Mesenchymal stem cell (in vitro differentiated cells and primary cell): ENCODE data around the gene EXOSC10.
A peak's percentile ranks its signal among the peaks of the same experiment; 100 is the strongest.
"Not testable (repeated sequence)": the region's sequence is repeated elsewhere in the genome, so short reads cannot be mapped to it uniquely, and the experiment has no call there.

Experiments used
- DNase-seq: peaks from one replicate; pipeline ENCODE4 v3.0.0-alpha.2; 2013
- H2AFZ ChIP-seq: one replicate; pipeline ENCODE4 v1.6.1; 2013; ENCODE audit warnings: low read depth, mild to moderate bottlenecking, control low read depth, inconsistent platforms, low read length, moderate library complexity
- H2AK5ac ChIP-seq: 2 replicates; pipeline ENCODE4 v1.6.1; 2013; ENCODE audit warnings: low read length, moderate library complexity, mild to moderate bottlenecking, inconsistent platforms; ENCODE audit not compliant: severe bottlenecking
- H2BK120ac ChIP-seq: one replicate; pipeline ENCODE4 v1.6.1; 2013; ENCODE audit warnings: low read depth, mild to moderate bottlenecking, inconsistent platforms, low read length, moderate library complexity
- H2BK12ac ChIP-seq, 2 experiments: one replicate each; pipeline ENCODE4 v1.6.1; 2013; ENCODE audit warnings: inconsistent platforms in 2 of 2, low read length in 2 of 2, mild to moderate bottlenecking in 2 of 2, moderate library complexity in 2 of 2, control low read depth in 1 of 2
- H2BK15ac ChIP-seq: one replicate; pipeline ENCODE4 v1.6.1; 2013; ENCODE audit warnings: mild to moderate bottlenecking, low read depth, inconsistent platforms; ENCODE audit not compliant: poor library complexity, severe bottlenecking
- H2BK5ac ChIP-seq: 2 replicates; pipeline ENCODE4 v1.6.1; 2013; ENCODE audit warnings: low read depth, mild to moderate bottlenecking, low read length, control low read depth, inconsistent platforms; ENCODE audit not compliant: poor library complexity, severe bottlenecking
- H3K14ac ChIP-seq, 2 experiments: one replicate each; pipeline ENCODE4 v1.6.1; 2013; ENCODE audit warnings: inconsistent platforms in 2 of 2, low read length in 2 of 2, control low read depth in 1 of 2, mild to moderate bottlenecking in 1 of 2, moderate library complexity in 1 of 2
- H3K18ac ChIP-seq, 2 experiments: one replicate each; pipeline ENCODE4 v1.6.1; 2013; ENCODE audit warnings: inconsistent platforms in 2 of 2, low read length in 2 of 2, control low read depth in 1 of 2, low read depth in 1 of 2, mild to moderate bottlenecking in 1 of 2
- H3K23ac ChIP-seq, 2 experiments: one replicate each; pipeline ENCODE4 v1.6.1; 2013; ENCODE audit warnings: inconsistent platforms in 2 of 2, low read length in 2 of 2, mild to moderate bottlenecking in 2 of 2, moderate library complexity in 2 of 2, control low read depth in 1 of 2
- H3K27ac ChIP-seq: 2 replicates; pipeline ENCODE4 v1.5.1; 2013; ENCODE audit warnings: mild to moderate bottlenecking, moderate library complexity, low read length, control low read depth, inconsistent platforms; ENCODE audit not compliant: poor library complexity, severe bottlenecking
- H3K27me3 ChIP-seq, 2 experiments: 2 replicates each; pipeline versions ENCODE4 v1.6.1 to v1.7.0; 2013; ENCODE audit warnings: low read length in 2 of 2, mild to moderate bottlenecking in 2 of 2, moderate library complexity in 2 of 2, control low read depth in 1 of 2, inconsistent platforms in 1 of 2; ENCODE audit not compliant: control insufficient read depth in 1 of 2, insufficient read depth in 1 of 2
- H3K36me3 ChIP-seq, 2 experiments: 2 replicates each; pipeline versions ENCODE4 v1.6.1 to v1.7.0; 2013; ENCODE audit warnings: low read length in 2 of 2, control low read depth in 1 of 2, inconsistent platforms in 1 of 2, low read depth in 1 of 2, mild to moderate bottlenecking in 1 of 2; ENCODE audit not compliant: insufficient read depth in 2 of 2, control insufficient read depth in 1 of 2
- H3K4ac ChIP-seq, 2 experiments: one replicate each; pipeline ENCODE4 v1.6.1; 2013; ENCODE audit warnings: inconsistent platforms in 2 of 2, low read length in 2 of 2, mild to moderate bottlenecking in 2 of 2, moderate library complexity in 2 of 2, control low read depth in 1 of 2, low read depth in 1 of 2
- H3K4me1 ChIP-seq: 2 replicates; pipeline ENCODE4 v1.6.1; 2013; ENCODE audit warnings: low read depth, low read length, control low read depth; ENCODE audit not compliant: control insufficient read depth, insufficient read depth
- H3K4me2 ChIP-seq: 2 replicates; pipeline ENCODE4 v1.6.1; 2013; ENCODE audit warnings: low read length, mild to moderate bottlenecking, inconsistent platforms; ENCODE audit not compliant: poor library complexity, severe bottlenecking
- H3K4me3 ChIP-seq, 2 experiments: 2 replicates each; pipeline versions ENCODE4 v1.5.1 to v1.7.0; 2013; ENCODE audit warnings: low read length in 2 of 2, mild to moderate bottlenecking in 2 of 2, control low read depth in 1 of 2, low read depth in 1 of 2; ENCODE audit not compliant: insufficient read depth in 1 of 2
- H3K79me1 ChIP-seq: replicated peaks from 2 replicates; pipeline ENCODE4 v1.6.1; 2013; ENCODE audit warnings: mild to moderate bottlenecking, control low read depth, low read length, inconsistent platforms; ENCODE audit not compliant: poor library complexity, severe bottlenecking
- H3K9ac ChIP-seq: 2 replicates; pipeline ENCODE4 v1.7.0; 2013; ENCODE audit warnings: mild to moderate bottlenecking, low read length, moderate library complexity
- H3K9me3 ChIP-seq: 2 replicates; pipeline ENCODE4 v1.7.0; 2013; ENCODE audit warnings: mild to moderate bottlenecking, low read length; ENCODE audit not compliant: control insufficient read depth
- H4K8ac ChIP-seq: one replicate; pipeline ENCODE4 v1.6.1; 2013; ENCODE audit warnings: inconsistent platforms, mild to moderate bottlenecking, low read length, moderate library complexity
- H4K91ac ChIP-seq: one replicate; pipeline ENCODE4 v1.6.1; 2013; ENCODE audit warnings: mild to moderate bottlenecking, low read length, inconsistent platforms
- WGBS: methylation state at CpG from one replicate; pipeline ENCODE4 v1.1.7; 2013; ENCODE audit warnings: mixed read lengths; 5-methylcytosine and 5-hydroxymethylcytosine counted together

The EXOSC10 gene

GRCh38 chr1:11053758-11054137, 45.9 kb downstream of the EXOSC10 start:
- no peak overlapping the region for H2BK5ac ChIP-seq
- no peak overlapping the region for H3K27ac ChIP-seq
- no peak overlapping the region for H2AK5ac ChIP-seq
- H3K4me2 ChIP-seq, result no peak overlapping the region
- H2BK15ac ChIP-seq, result no peak overlapping the region
- H2BK12ac ChIP-seq, result no peak overlapping the region
- H2BK120ac ChIP-seq, result no peak overlapping the region
- no peak overlapping the region for H3K14ac ChIP-seq
- H4K91ac ChIP-seq, result no peak overlapping the region
- peaks cover 0 to 6% of the 10 kb centered on the region in 2 experiments for H3K27me3 ChIP-seq
- H3K9ac ChIP-seq, result no peak overlapping the region
- 77% methylated on average over 10 of the region's 10 CpGs for WGBS
- no peak overlapping the region for H3K23ac ChIP-seq
- H3K18ac ChIP-seq, result no peak overlapping the region
- peaks cover 6% of the 10 kb centered on the region for H3K4me1 ChIP-seq
- H3K79me1 ChIP-seq, result peaks cover 18% of the 10 kb centered on the region
- peaks cover 30 to 59% of the 10 kb centered on the region in 2 experiments for H3K36me3 ChIP-seq
- peak; percentile 15 for DNase-seq
- H3K9me3 ChIP-seq, result no peaks in the 10 kb centered on the region
- no peak overlapping the region for H3K4ac ChIP-seq
- H2AFZ ChIP-seq, result no peak overlapping the region
- H3K4me3 ChIP-seq, result no peak overlapping the region
- H4K8ac ChIP-seq, result no peak overlapping the region

GRCh38 chr1:11052839-11053757, 46.6 kb downstream of the EXOSC10 start:
- 80% methylated on average over 28 of the region's 29 CpGs for WGBS
- Histone ChIP-seq H3K9me3 (no peaks in the 10 kb centered on the region), H3K14ac (no peak overlapping the region)

GRCh38 chr1:11051781-11052511, 47.7 kb downstream of the EXOSC10 start:
- DNase-seq, result no peak
- no peak overlapping the region for H3K18ac ChIP-seq
- H3K9me3 ChIP-seq, result no peaks in the 10 kb centered on the region
- no peak overlapping the region for H2AFZ ChIP-seq
- 78% methylated on average over 19 of the region's 19 CpGs for WGBS
- H2AK5ac ChIP-seq, result no peak overlapping the region
- H3K79me1 ChIP-seq, result peaks cover 8% of the 10 kb centered on the region
- no peak overlapping the region for H3K23ac ChIP-seq
- no peak overlapping the region for H3K4me2 ChIP-seq
- H2BK120ac ChIP-seq, result no peak overlapping the region
- peaks cover 21 to 42% of the 10 kb centered on the region in 2 experiments for H3K36me3 ChIP-seq
- H2BK15ac ChIP-seq, result no peak overlapping the region
- H3K4ac ChIP-seq, result no peak overlapping the region
- H3K4me3 ChIP-seq, result no peak overlapping the region
- H2BK5ac ChIP-seq, result no peak overlapping the region
- no peak overlapping the region for H2BK12ac ChIP-seq
- H3K14ac ChIP-seq, result no peak overlapping the region
- no peak overlapping the region for H3K9ac ChIP-seq
- H3K27me3 ChIP-seq, result peaks cover 0 to 6% of the 10 kb centered on the region in 2 experiments
- no peak overlapping the region for H4K8ac ChIP-seq
- no peak overlapping the region for H4K91ac ChIP-seq
- H3K4me1 ChIP-seq, result no peaks in the 10 kb centered on the region
- no peak overlapping the region for H3K27ac ChIP-seq

More at GRCh38 chr1:11052839-11053757, 46.6 kb downstream of the EXOSC10 start:
- Histone ChIP-seq H2AK5ac (no peak overlapping the region), H2AFZ (no peak overlapping the region), H3K23ac (no peak overlapping the region), H3K18ac (no peak overlapping the region), H3K4ac (no peak overlapping the region), H3K27me3 (peaks cover 0 to 6% of the 10 kb centered on the region in 2 experiments), H3K4me3 (no peak overlapping the region), H3K4me1 (peaks cover 2% of the 10 kb centered on the region), H2BK12ac (no peak overlapping the region), H3K27ac (no peak overlapping the region), H3K79me1 (peaks cover 15% of the 10 kb centered on the region), H3K36me3 (peaks cover 30 to 54% of the 10 kb centered on the region in 2 experiments), H4K91ac (no peak overlapping the region), H2BK120ac (no peak overlapping the region), H3K4me2 (no peak overlapping the region), H4K8ac (no peak overlapping the region), H2BK5ac (no peak overlapping the region), H2BK15ac (no peak overlapping the region), H3K9ac (no peak overlapping the region)
- no peak for DNase-seq

GRCh38 chr1:11051121-11051520, 48.5 kb downstream of the EXOSC10 start:
- H3K27me3 ChIP-seq, DNase-seq, H3K27ac ChIP-seq, H3K4me3 ChIP-seq, H2AFZ ChIP-seq, H2BK120ac ChIP-seq, H4K91ac ChIP-seq, H3K9me3 ChIP-seq, H3K4me1 ChIP-seq, H2BK12ac ChIP-seq, H4K8ac ChIP-seq, H3K9ac ChIP-seq, H3K14ac ChIP-seq, H3K4ac ChIP-seq, H2AK5ac ChIP-seq, H2BK5ac ChIP-seq, H3K23ac ChIP-seq, H3K18ac ChIP-seq, H3K79me1 ChIP-seq, H3K4me2 ChIP-seq, H2BK15ac ChIP-seq: not testable (repeated sequence)
- 95% methylated on average over 9 of the region's 10 CpGs for WGBS
- peaks cover 12 to 34% of the 10 kb centered on the region in 2 experiments for H3K36me3 ChIP-seq
